Fibroblast of skin of left quadriceps (primary cell): ENCODE data around the gene C2CD4C.
A peak's percentile ranks its signal among the peaks of the same experiment; 100 is the strongest.
"Not testable (repeated sequence)": the region's sequence is repeated elsewhere in the genome, so short reads cannot be mapped to it uniquely, and the experiment has no call there.

ENCODE experiments used
- DNase-seq, 2 experiments: peaks; one replicate each; pipeline ENCODE4 v3.0.0-alpha.2; 2013; ENCODE audit warnings: low read depth in 2 of 2

The C2CD4C gene

GRCh38 chr19:382578-382977, 26.4 kb downstream of the C2CD4C start:
- peak; percentile 42 to 49 for DNase-seq

GRCh38 chr19:381901-382300, 27.0 kb downstream of the C2CD4C start:
- DNase-seq, result not testable (repeated sequence)

GRCh38 chr19:380618-381219, 28.2 kb downstream of the C2CD4C start:
- not testable (repeated sequence) for DNase-seq

- no peak for DNase-seq
Observed at GRCh38 chr19:379796-380195, 29.2 kb downstream of the C2CD4C start.

GRCh38 chr19:378706-379105, 30.2 kb downstream of the C2CD4C start:
- no peak for DNase-seq

DNA sequence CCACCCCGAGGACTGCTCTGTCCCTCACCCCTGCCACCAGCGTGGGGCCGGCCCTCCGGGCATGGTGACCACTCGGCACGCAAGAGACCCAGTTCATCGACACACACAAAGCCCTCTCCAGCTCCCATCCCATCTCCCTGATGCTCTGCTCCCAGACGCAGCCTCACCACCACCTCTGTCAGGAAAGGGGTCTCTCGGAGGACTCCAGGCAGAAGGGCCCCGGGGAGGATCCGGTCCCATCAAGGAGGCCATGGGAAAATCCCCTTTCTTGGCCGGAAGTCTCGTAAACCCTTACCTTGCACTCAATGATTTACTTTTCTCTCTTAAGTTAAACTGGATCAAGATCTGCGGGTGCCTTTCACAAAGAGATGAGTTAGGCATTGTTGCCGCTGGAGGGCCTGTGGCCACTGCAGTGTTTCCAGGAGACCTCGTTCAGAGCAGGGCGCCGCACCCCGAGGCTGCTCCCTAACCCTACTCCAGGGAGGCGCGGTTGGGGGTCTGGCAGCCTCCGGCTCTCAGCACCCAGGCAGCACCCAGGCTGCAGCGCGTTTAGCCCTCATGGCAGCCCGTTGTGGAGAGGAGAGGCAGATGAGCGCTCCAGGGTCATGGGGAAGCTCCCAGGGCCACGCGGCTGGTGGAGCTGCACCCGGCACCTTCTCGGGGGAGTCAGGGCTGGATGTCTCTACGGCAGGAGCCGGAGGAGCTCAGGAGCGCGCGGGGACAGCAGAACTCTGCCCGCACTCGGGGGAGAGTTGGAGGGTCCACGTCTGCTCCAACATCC, 31.0 kb downstream of the C2CD4C start:
- no peak for DNase-seq

DNA sequence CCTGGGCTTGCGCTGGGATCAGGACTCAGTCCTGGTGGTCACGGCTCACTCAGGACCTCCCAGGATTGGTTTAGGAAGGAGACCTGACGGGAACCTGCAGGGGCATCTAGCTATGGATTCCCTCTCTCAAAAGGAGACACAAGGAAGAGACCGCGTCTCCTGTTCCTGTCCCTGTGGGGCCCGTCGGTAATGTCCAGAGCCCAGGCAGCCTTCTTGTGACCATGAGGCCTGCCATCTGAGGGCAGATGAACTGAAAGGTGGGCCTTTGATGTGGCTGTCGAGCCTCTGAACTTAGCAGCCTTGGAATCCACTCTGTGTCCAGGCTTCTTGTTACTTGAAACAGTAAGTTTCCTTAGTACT, 32.9 kb downstream of the C2CD4C start:
- no peak for DNase-seq

- no peak for DNase-seq
Observed at GRCh38 chr19:375395-376110, 33.4 kb downstream of the C2CD4C start.

- DNase-seq, result no peak
Observed at GRCh38 chr19:374886-375235, 34.1 kb downstream of the C2CD4C start.

- DNase-seq, result no peak
Observed at GRCh38 chr19:374183-374885, 34.6 kb downstream of the C2CD4C start.

- no peak for DNase-seq
Observed at GRCh38 chr19:373391-374182, 35.4 kb downstream of the C2CD4C start.

GRCh38 chr19:372306-372890, 36.5 kb downstream of the C2CD4C start:
- peak; percentile 14 to 15 for DNase-seq

DNA sequence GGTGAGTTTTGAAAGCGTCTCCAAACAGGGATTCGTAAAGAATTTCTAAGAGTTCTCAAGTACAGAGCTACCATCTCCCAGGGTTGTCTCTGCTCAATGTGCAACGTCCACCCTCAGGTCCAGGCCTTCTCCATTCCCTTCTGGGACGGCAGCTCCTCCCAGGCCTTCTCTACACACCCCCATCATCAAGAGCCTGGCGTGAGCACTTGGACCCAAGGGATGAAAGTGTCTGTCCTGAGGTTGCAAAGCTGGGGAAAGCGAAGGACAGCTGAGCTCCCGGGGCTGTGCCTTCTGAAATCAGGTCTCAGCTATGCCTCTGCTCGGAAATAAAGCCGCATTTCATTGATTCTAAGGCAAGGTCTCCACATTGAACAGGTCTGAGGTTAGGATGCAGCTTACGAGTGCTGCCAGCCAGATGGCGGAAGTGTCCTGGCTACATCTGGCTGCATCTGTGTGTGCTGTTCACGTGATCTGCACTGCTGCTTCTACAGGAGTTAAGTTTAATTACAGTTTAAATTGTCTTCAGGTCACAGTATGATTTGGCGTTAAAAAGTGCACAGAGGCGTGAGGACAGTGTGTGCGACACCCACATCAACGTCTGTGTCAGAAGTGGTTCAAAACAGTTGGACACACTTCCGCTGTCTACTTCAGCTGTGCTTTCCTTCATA, 37.3 kb downstream of the C2CD4C start:
- DNase-seq, result no peak

- no peak for DNase-seq
Observed at GRCh38 chr19:370641-371330, 38.2 kb downstream of the C2CD4C start.

GRCh38 chr19:369876-370275, 39.1 kb downstream of the C2CD4C start:
- DNase-seq, result no peak

DNA sequence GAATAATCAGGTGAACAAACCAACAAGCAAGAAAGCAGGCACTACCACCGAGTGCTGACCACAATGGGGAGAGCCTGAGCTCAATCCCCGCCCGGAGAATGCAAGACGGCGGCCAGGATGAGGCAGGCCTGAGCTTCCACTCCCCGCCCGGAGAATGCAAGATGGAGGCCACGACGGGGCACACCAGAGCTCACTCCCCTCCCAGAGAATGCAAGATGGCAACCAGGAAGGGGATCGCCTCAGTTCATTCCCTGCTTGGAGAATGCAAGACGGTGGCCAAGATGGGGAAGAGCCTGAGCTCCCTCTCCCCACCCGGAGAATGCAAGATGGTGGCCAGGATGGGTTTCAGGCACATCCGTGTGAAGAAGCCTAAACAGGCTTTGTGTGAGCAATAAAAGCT, 39.7 kb downstream of the C2CD4C start:
- DNase-seq, result no peak

GRCh38 chr19:368630-369024, 40.3 kb downstream of the C2CD4C start:
- no peak for DNase-seq

GRCh38 chr19:367963-368629, 40.9 kb downstream of the C2CD4C start:
- DNase-seq, result no peak

GRCh38 chr19:367561-367960, 41.4 kb downstream of the C2CD4C start:
- DNase-seq, result no peak

DNA sequence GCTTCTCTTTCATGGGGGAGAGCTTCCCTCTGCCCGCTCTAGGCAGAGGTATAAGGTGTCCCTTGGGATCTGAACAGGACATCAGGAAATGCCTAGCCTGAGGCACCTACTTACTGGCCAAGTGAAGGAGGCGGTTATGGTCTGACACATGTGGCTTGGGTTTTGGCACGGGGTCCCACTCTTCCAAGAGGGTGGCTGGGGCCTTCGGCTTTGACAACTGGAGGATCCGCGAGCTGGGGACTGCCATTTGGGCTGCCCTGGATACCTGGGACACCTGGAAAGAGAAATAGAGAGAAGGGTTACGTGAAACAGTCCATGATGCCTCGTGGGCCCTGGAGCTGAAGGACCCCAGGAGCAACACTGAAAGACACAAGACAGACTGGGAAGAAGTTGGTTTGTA, 42.0 kb downstream of the C2CD4C start:
- DNase-seq, result no peak
